Panc1 (cell line): ENCODE measurements around the gene WDR93. TPM values are rescaled to one million over a fixed set of nuclear protein-coding genes. Genes with fewer than 3 reads are reported as not detected.

ENCODE experiments used
- ATAC-seq: fragments of 200-7000 bp; cut with Tn5 transposase; 2 replicates; pipeline ENCODE4 v1.9.1; 2020; ENCODE audit warnings: mild to moderate bottlenecking, moderate library complexity
- BruUV-seq: library from RNA; stranded (reverse); fragments of 400-500 nt; replicated peaks from 2 replicates; lab custom pipeline; 2021; lab: Mats Ljungman, UMichigan
- CTCF ChIA-PET: fragments of 300-600 bp; sonication (Branson Sonifier 250); formaldehyde crosslinking; loops from one replicate; lab custom pipeline; 2022; ENCODE audit warnings: antibody characterized with exemption; lab: Charles Lee
- POLR2A ChIA-PET: fragments of 300-600 bp; sonication (Branson Sonifier 250); formaldehyde crosslinking; loops from one replicate; lab custom pipeline; 2022; ENCODE audit warnings: antibody characterized with exemption; lab: Charles Lee
- DNase-seq: peaks from one replicate; pipeline ENCODE4 v3.0.0-alpha.2; 2010; ENCODE audit warnings: low read depth, low spot score
- H3K27ac ChIP-seq: 2 replicates; pipeline ENCODE4 v1.5.1; 2011; ENCODE audit warnings: mild to moderate bottlenecking, low read length, inconsistent platforms
- H3K27me3 ChIP-seq: fragments of 200-500 bp; sonication (Bioruptor generic); 2 replicates; pipeline ENCODE4 v1.6.0; 2014; ENCODE audit warnings: low read length, inconsistent platforms; ENCODE audit not compliant: control insufficient read depth, insufficient read depth
- H3K36me3 ChIP-seq: fragments of 200-500 bp; sonication (Bioruptor generic); 2 replicates; pipeline ENCODE4 v1.5.1; 2014; ENCODE audit warnings: inconsistent platforms, mild to moderate bottlenecking, low read length, moderate library complexity; ENCODE audit not compliant: control insufficient read depth, insufficient read depth
- H3K4me1 ChIP-seq: 2 replicates; pipeline ENCODE4 v1.5.1; 2011; ENCODE audit warnings: inconsistent platforms, mild to moderate bottlenecking, low read length, moderate library complexity; ENCODE audit not compliant: control insufficient read depth, insufficient read depth
- H3K4me3 ChIP-seq, 2 experiments: 2 replicates each; pipeline ENCODE4 v1.5.1; 2011 to 2012; ENCODE audit warnings: low read depth in 2 of 2, low read length in 2 of 2, mild to moderate bottlenecking in 2 of 2, inconsistent platforms in 1 of 2, moderate library complexity in 1 of 2
- H3K9me3 ChIP-seq: fragments of 200-500 bp; sonication (Bioruptor generic); 2 replicates; pipeline ENCODE4 v1.5.1; 2014; ENCODE audit warnings: low read depth, mild to moderate bottlenecking, inconsistent platforms, low read length, moderate library complexity; ENCODE audit not compliant: control insufficient read depth, insufficient read depth
- CTCF ChIP-seq: fragments of 450-650 bp; IDR thresholded peaks from 2 replicates; pipeline ENCODE4 v1.5.1; 2017; ENCODE audit warnings: mild to moderate bottlenecking
- POLR2AphosphoS5 ChIP-seq: IDR thresholded peaks from 2 replicates; pipeline ENCODE4 v1.6.1; 2012; ENCODE audit warnings: mild to moderate bottlenecking, low read depth, low read length, moderate library complexity
- REST ChIP-seq, 2 experiments: IDR thresholded peaks; 2 replicates each; pipeline ENCODE4 v1.6.1; 2011 to 2012; ENCODE audit warnings: low read depth in 2 of 2, control low read depth in 1 of 2, low read length in 1 of 2, mild to moderate bottlenecking in 1 of 2, moderate library complexity in 1 of 2; ENCODE audit not compliant: insufficient read depth in 1 of 2
- SIN3A ChIP-seq: IDR thresholded peaks from 2 replicates; pipeline ENCODE4 v1.6.1; 2012; ENCODE audit warnings: low read depth, mild to moderate bottlenecking, low read length, moderate library complexity, borderline replicate concordance; ENCODE audit not compliant: insufficient read depth
- TCF7L2 ChIP-seq: IDR thresholded peaks from 2 replicates; pipeline ENCODE4 v1.6.1; 2011; ENCODE audit warnings: mild to moderate bottlenecking, low read depth, low read length, inconsistent platforms
- in situ Hi-C: cut with HindIII; loops from 2 replicates; pipeline ENCODE4 v1.10.0; 2016; ENCODE audit warnings: low sequenced_read_pairs, low pct_unique_long_range_greater_than_20kb
- intact Hi-C: fragments of 100-400 bp; cut with micrococcal nuclease; formaldehyde crosslinking; loops from one replicate; pipeline ENCODE4 v1.10.0; 2022; ENCODE audit not compliant: unreplicated experiment
- total RNA-seq: library from RNA; stranded (reverse); gene quantifications from one replicate; pipeline ENCODE4 v1.2.1, GENCODE V29; 2021; ENCODE audit not compliant: unreplicated experiment

WDR93 gene
- total RNA-seq, 1 experiment from 2014 or later: 0.18 TPM

- no TSS peak for BruUV-seq
- TF ChIP-seq SIN3A (no peak), POLR2AphosphoS5 (no peak), REST (IDR thresholded peaks at IDR 0.05; ENCODE audit: insufficient read depth in 1 of 2, low read depth in 2 of 2, low read length in 1 of 2) (no peak), CTCF (no peak), TCF7L2 (no peak)
These were observed 18.9 kb upstream of the WDR93 start for GRCh38 chr15:89671687-89672086.

GRCh38 chr15:89672221-89673164 lies 18.1 kb upstream of the WDR93 start:
- TF ChIP-seq POLR2AphosphoS5 (no peak), CTCF (no peak), REST (IDR thresholded peaks at IDR 0.05; ENCODE audit: insufficient read depth in 1 of 2, low read depth in 2 of 2, low read length in 1 of 2) (no peak), SIN3A (no peak), TCF7L2 (no peak)
- Histone ChIP-seq H3K4me3 (no peak overlapping the region), H3K27ac (no peak overlapping the region), H3K9me3 (no peaks in the 10 kb centered on the region), H3K36me3 (no peaks in the 10 kb centered on the region), H3K27me3 (no peaks in the 10 kb centered on the region), H3K4me1 (no peaks in the 10 kb centered on the region)
- in situ Hi-C loops: no loop called here
- POLR2A ChIA-PET: interaction anchor here (0.5 kb wide), 1 partner anchor 25 kb away, joined by 3 read pairs; no protein-coding TSS in a partner anchor
- intact Hi-C loops: no loop called here
- no TSS peak for BruUV-seq
- CTCF ChIA-PET: interaction anchor here (1.3 kb wide), 1 partner anchor 30 kb away, joined by 3 read pairs; no protein-coding TSS in a partner anchor
- peak; percentile 24; the same call in 1 of the 2 replicates for ATAC-seq
- DNase-seq: no peak

More at GRCh38 chr15:89671687-89672086, 18.9 kb upstream of the WDR93 start:
- intact Hi-C loops: no loop called here
- no peak overlapping the region for H3K4me3 ChIP-seq
- ChIA-PET CTCF (interaction anchor here (1.3 kb wide), 1 partner anchor 31 kb away, joined by 3 read pairs; no protein-coding TSS in a partner anchor), POLR2A (no interaction called here)
- DNase-seq (no peak), ATAC-seq (no peak)
- H3K4me1 ChIP-seq: no peaks in the 10 kb centered on the region
- no peak overlapping the region for H3K27ac ChIP-seq
- H3K36me3 ChIP-seq: no peaks in the 10 kb centered on the region
- in situ Hi-C loops: no loop called here
- no peaks in the 10 kb centered on the region for H3K27me3 ChIP-seq
- no peaks in the 10 kb centered on the region for H3K9me3 ChIP-seq
